DMS114 treated with DMSO at 0.1 percent for 48 hours (cell line): ENCODE results near the gene CNIH4.
"Not testable (repeated sequence)": the region's sequence is repeated elsewhere in the genome, so short reads cannot be mapped to it uniquely, and the experiment has no call there.

Experiments used
- DNase-seq: peaks from one replicate; lab custom pipeline; 2025; ENCODE audit not compliant: unreplicated experiment; lab: John Stamatoyannopoulos, UW

Gene CNIH4

GRCh38 chr1:224393294-224393693 lies 36.6 kb downstream of the CNIH4 start:
- no peak for DNase-seq

GRCh38 chr1:224399887-224400286 lies 43.2 kb downstream of the CNIH4 start:
- DNase-seq, result no peak

- DNase-seq, result no peak
Measured at GRCh38 chr1:224402472-224403036, 45.9 kb downstream of the CNIH4 start.

- no peak for DNase-seq
Measured at GRCh38 chr1:224404916-224405603, 48.4 kb downstream of the CNIH4 start.

- no peak for DNase-seq
Measured at GRCh38 chr1:224405604-224405970, 48.9 kb downstream of the CNIH4 start.

GRCh38 chr1:224406216-224406615 lies 49.5 kb downstream of the CNIH4 start:
- DNase-seq, result no peak

- no peak for DNase-seq
Measured at GRCh38 chr1:224407571-224408293, 51.1 kb downstream of the CNIH4 start.

- DNase-seq, result no peak
Measured at GRCh38 chr1:224408294-224408590, 51.6 kb downstream of the CNIH4 start.

- DNase-seq, result no peak
Measured at GRCh38 chr1:224411766-224412165, 55.1 kb downstream of the CNIH4 start.

- no peak for DNase-seq
Measured at GRCh38 chr1:224420106-224420505, 63.4 kb downstream of the CNIH4 start.

GRCh38 chr1:224425279-224425884 lies 68.7 kb downstream of the CNIH4 start:
- no peak for DNase-seq

- not testable (repeated sequence) for DNase-seq
Measured at GRCh38 chr1:224426869-224427268, 70.2 kb downstream of the CNIH4 start.

- no peak for DNase-seq
Measured at GRCh38 chr1:224427346-224427745, 70.7 kb downstream of the CNIH4 start.

GRCh38 chr1:224428713-224429112 lies 72.0 kb downstream of the CNIH4 start:
- not testable (repeated sequence) for DNase-seq
